SK-N-MC (cell line): ENCODE data around the gene TSPAN3.

Source experiments
- EZH2 ChIP-seq: fragments of 200-600 bp; sonication (generic); IDR thresholded peaks from one replicate; pipeline ENCODE4 v1.6.1; 2017; ENCODE audit warnings: antibody characterized with exemption
- FOXP2 ChIP-seq: optimal IDR thresholded peaks from 2 replicates; pipeline ENCODE3; 2011; ENCODE audit warnings: mild to moderate bottlenecking, moderate library complexity; ENCODE audit not compliant: insufficient read depth; ENCODE audit errors: extremely low read length, control extremely low read depth
- POLR2AphosphoS5 ChIP-seq: IDR thresholded peaks from 2 replicates; pipeline ENCODE4 v1.6.1; 2012; ENCODE audit warnings: mild to moderate bottlenecking, low read depth, low read length, borderline replicate concordance

DNA sequence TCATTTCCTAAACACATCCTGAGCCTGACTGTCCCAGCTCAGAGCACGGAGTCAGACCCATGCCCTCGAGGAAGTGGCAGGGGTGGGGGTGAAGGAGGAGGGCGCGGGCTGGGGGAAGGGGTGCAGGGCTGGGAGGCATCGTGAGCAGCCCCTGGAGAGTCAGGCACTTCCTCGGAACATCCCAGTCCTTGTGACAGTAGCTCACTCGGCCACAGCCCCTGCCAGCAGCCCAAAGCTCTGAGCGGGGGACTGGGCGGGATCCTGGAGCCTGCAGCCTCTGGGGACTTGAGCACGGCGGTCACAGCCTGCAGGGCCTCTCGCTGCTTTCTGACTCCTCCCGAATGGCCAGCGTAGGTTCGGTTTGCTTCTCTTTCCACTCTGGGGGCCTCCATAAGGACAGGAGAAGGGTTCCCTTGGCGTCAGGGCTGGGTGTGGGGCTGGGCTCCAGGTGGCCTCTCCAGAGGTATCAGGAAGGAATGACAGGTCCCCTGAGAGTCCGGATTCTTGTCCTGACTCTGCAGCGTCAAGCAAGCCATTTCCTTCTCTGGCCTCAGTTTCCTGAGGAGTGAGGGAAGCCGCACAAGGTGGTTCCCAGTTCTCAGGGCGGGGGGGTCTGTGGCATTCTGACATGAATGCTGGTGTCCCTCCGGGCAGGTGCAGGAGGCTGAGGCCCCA, 55.1 kb downstream of the TSPAN3 start:
- TF ChIP-seq EZH2 (no peak), POLR2AphosphoS5 (no peak), FOXP2 (no peak)
